ENCODE results near the gene LPAR1. TPM values are rescaled to one million over a fixed set of nuclear protein-coding genes. Genes with fewer than 3 reads are reported as not detected.

LPAR1 gene
- total and polyA plus RNA-seq, 10 of the 15 experiments (the other 5 are each of a cell fraction or from before 2014, with no cell fraction given): 3.3 to 12.9 (median 8.4) TPM

GRCh38 chr9:111029260-111029659 lies 9.0 kb downstream of the LPAR1 start (continued):
- TF ChIP-seq EED (IDR thresholded peaks at IDR 0.05; ENCODE audit: low read depth) (0 out of 2 replicates have a peak, but pooled peaks have one; percentile 24), PML (IDR thresholded peaks at IDR 0.05; ENCODE audit: low read length) (no peak), SRF (IDR thresholded peaks at IDR 0.05; ENCODE audit: low read depth in 2 of 2, low read length in 2 of 2) (0 out of 4 replicates have a peak, but pooled peaks of 1 of the 2 experiments have one; percentile 15), MXI1 (IDR thresholded peaks at IDR 0.05; ENCODE audit: low read depth, low read length) (no peak)
- TF ChIP-seq, protein P1, sequence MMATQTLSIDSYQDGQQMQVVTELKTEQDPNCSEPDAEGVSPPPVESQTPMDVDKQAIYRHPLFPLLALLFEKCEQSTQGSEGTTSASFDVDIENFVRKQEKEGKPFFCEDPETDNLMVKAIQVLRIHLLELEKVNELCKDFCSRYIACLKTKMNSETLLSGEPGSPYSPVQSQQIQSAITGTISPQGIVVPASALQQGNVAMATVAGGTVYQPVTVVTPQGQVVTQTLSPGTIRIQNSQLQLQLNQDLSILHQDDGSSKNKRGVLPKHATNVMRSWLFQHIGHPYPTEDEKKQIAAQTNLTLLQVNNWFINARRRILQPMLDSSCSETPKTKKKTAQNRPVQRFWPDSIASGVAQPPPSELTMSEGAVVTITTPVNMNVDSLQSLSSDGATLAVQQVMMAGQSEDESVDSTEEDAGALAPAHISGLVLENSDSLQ (IDR thresholded peaks at IDR 0.05): peak; percentile 90
- TF ChIP-seq, protein P2, sequence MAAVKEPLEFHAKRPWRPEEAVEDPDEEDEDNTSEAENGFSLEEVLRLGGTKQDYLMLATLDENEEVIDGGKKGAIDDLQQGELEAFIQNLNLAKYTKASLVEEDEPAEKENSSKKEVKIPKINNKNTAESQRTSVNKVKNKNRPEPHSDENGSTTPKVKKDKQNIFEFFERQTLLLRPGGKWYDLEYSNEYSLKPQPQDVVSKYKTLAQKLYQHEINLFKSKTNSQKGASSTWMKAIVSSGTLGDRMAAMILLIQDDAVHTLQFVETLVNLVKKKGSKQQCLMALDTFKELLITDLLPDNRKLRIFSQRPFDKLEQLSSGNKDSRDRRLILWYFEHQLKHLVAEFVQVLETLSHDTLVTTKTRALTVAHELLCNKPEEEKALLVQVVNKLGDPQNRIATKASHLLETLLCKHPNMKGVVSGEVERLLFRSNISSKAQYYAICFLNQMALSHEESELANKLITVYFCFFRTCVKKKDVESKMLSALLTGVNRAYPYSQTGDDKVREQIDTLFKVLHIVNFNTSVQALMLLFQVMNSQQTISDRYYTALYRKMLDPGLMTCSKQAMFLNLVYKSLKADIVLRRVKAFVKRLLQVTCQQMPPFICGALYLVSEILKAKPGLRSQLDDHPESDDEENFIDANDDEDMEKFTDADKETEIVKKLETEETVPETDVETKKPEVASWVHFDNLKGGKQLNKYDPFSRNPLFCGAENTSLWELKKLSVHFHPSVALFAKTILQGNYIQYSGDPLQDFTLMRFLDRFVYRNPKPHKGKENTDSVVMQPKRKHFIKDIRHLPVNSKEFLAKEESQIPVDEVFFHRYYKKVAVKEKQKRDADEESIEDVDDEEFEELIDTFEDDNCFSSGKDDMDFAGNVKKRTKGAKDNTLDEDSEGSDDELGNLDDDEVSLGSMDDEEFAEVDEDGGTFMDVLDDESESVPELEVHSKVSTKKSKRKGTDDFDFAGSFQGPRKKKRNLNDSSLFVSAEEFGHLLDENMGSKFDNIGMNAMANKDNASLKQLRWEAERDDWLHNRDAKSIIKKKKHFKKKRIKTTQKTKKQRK (IDR thresholded peaks at IDR 0.05; ENCODE audit: low read depth, low read length): no peak

DNA sequence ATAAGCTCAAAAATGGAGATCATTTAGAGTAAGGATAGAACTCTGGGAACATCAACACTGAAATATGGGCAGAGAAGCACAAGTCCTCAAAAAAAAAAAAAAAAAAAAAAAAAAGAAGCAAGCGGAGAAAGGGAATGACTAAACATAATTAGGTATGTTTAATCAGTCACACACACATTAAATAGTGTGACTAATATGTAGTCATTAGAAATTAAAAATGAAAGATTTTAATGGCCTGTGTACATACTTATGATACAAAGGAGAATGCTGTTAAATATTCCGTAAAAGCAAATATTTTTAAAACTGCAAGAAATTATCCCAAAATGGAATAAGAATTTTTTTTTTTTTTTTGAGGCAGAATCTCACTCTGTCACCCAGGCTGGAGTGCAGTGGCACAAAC lies 10.5 kb downstream of the LPAR1 start:
- FAIRE-seq: no peak
- 94% methylated on average over 2 of the region's 2 CpGs for WGBS (ENCODE audit: insufficient coverage, insufficient replicate concordance, low lambda C conversion rate, missing lambda C conversion rate)
- no peak for ATAC-seq
- in situ Hi-C loops (cut with MboI): no loop called here
- Histone ChIP-seq H3K4me1 (ENCODE audit: control insufficient read depth, insufficient read depth, low read length) (no peaks in the 10 kb centered on the region), H3K27me3 (replicated peaks in 1 of 2; ENCODE audit: control insufficient read depth in 2 of 2, insufficient read depth in 2 of 2, low read length in 1 of 2) (no peaks in the 10 kb centered on the region; a peak in 1 of 4 replicates), H3K27ac (ENCODE audit: control insufficient read depth, insufficient read depth) (no peak overlapping the region), H2AFZ (ENCODE audit: control insufficient read depth, low read depth, low read length) (no peak overlapping the region), H3K36me3 (ENCODE audit: control insufficient read depth in 2 of 2, insufficient read depth in 2 of 2, low read length in 1 of 2) (no peaks in the 10 kb centered on the region), H3K4me3 (no peak overlapping the region), H3K9me3 (replicated peaks; ENCODE audit: control insufficient read depth, insufficient read depth, low read length) (no peaks in the 10 kb centered on the region), H3K4me2 (ENCODE audit: control insufficient read depth, insufficient read depth) (no peak overlapping the region), H3K79me2 (ENCODE audit: control insufficient read depth, insufficient read depth, low read length) (no peaks in the 10 kb centered on the region), H4K20me1 (ENCODE audit: control insufficient read depth, insufficient read depth) (no peaks in the 10 kb centered on the region), H3K9ac (ENCODE audit: control insufficient read depth, insufficient read depth, low read length) (no peak overlapping the region)
- no peak for DNase-seq (ENCODE audit: low read depth, low spot score)
- RAD21 ChIA-PET (ENCODE audit: unreplicated experiment): interaction anchor here (0.6 to 4.9 kb wide), 3 partner anchors 8 to 141 kb away, joined by 3 to 16 read pairs (median 4); partner anchors contain the start of gene LPAR1
- no TSS peak for BruUV-seq (replicated peaks)
- intact Hi-C loops (cut with micrococcal nuclease; ENCODE audit: unreplicated experiment): no loop called here
- CTCF ChIA-PET: interaction anchor here (0.6 to 1.5 kb wide), 2 partner anchors 8 to 958 kb away, joined by 3 to 8 read pairs; no protein-coding TSS in a partner anchor
- SMC1A ChIA-PET (ENCODE audit: uncharacterized antibody, unreplicated experiment): interaction anchor here (0.6 to 12.9 kb wide), 9 partner anchors 8 to 160 kb away, joined by 3 to 218 read pairs (median 4); partner anchors contain the start of gene LPAR1
- POLR2A ChIA-PET: interaction anchor here (0.7 to 1.0 kb wide), 3 partner anchors 18 to 93 kb away, joined by 4 to 6 read pairs (median 5); no protein-coding TSS in a partner anchor
- TF ChIP-seq STAT1 (conservative IDR thresholded peaks at IDR 0.05) (no peak), ZNF592 (IDR thresholded peaks at IDR 0.05) (no peak), TCF12 (IDR thresholded peaks at IDR 0.05; ENCODE audit: low read depth, low read length) (no peak), SIX5 (IDR thresholded peaks at IDR 0.05; ENCODE audit: low read depth, low read length, severe bottlenecking) (no peak)
- TF ChIP-seq, protein P3, sequence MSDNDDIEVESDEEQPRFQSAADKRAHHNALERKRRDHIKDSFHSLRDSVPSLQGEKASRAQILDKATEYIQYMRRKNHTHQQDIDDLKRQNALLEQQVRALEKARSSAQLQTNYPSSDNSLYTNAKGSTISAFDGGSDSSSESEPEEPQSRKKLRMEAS (IDR thresholded peaks at IDR 0.05; ENCODE audit: low read depth, low read length): no peak
- TF ChIP-seq, protein P4, sequence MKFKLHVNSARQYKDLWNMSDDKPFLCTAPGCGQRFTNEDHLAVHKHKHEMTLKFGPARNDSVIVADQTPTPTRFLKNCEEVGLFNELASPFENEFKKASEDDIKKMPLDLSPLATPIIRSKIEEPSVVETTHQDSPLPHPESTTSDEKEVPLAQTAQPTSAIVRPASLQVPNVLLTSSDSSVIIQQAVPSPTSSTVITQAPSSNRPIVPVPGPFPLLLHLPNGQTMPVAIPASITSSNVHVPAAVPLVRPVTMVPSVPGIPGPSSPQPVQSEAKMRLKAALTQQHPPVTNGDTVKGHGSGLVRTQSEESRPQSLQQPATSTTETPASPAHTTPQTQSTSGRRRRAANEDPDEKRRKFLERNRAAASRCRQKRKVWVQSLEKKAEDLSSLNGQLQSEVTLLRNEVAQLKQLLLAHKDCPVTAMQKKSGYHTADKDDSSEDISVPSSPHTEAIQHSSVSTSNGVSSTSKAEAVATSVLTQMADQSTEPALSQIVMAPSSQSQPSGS (IDR thresholded peaks at IDR 0.05; ENCODE audit: low read length): no peak

Data from GM12878 (cell line).